Breast epithelium (tissue), 3 donors: ENCODE measurements around the gene FZD10.

Experiments
- POLR2A ChIP-seq: fragments of 450-650 bp; IDR thresholded peaks from one replicate; pipeline ENCODE4 v1.6.1; 2016; ENCODE audit warnings: antibody characterized with exemption, mild to moderate bottlenecking, moderate library complexity
- TF ChIP-seq, protein P1 (sequence below), 3 donors: fragments of 450-650 bp; IDR thresholded peaks; one replicate each; pipeline ENCODE4 v1.5.1; 2016 to 2017; ENCODE audit warnings: antibody characterized with exemption in 3 of 3, mild to moderate bottlenecking in 3 of 3, moderate library complexity in 3 of 3

DNA sequence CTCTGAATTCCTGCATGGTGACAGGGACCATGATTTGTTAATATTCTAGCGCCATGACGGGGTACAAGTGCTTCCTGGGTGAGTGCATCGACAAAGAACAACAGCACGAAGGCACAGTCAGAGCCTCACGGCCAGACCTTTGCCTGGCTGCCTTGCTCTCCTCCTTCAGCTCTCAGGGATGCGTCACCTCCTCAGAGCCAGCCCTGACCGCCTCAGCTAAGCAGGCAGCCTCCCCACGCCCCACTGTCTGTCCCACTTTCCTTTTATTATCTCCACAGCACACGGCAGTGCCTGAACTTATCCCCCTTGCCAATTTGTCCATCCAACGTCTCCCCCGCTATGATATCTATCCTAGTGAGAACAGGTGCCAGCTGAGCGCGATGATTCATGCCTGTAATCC is 16.5 kb upstream of the FZD10 start:
- TF ChIP-seq POLR2A: no peak
- TF ChIP-seq, protein P1, sequence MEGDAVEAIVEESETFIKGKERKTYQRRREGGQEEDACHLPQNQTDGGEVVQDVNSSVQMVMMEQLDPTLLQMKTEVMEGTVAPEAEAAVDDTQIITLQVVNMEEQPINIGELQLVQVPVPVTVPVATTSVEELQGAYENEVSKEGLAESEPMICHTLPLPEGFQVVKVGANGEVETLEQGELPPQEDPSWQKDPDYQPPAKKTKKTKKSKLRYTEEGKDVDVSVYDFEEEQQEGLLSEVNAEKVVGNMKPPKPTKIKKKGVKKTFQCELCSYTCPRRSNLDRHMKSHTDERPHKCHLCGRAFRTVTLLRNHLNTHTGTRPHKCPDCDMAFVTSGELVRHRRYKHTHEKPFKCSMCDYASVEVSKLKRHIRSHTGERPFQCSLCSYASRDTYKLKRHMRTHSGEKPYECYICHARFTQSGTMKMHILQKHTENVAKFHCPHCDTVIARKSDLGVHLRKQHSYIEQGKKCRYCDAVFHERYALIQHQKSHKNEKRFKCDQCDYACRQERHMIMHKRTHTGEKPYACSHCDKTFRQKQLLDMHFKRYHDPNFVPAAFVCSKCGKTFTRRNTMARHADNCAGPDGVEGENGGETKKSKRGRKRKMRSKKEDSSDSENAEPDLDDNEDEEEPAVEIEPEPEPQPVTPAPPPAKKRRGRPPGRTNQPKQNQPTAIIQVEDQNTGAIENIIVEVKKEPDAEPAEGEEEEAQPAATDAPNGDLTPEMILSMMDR (IDR thresholded peaks at IDR 0.05): no peak
